GM23338 (cell line): ENCODE data around the gene MAP4K5.

ENCODE experiments used
- CREB1 ChIP-seq: fragments of 250-450 bp; sonication (Bioruptor Pico); IDR thresholded peaks from 2 replicates; pipeline ENCODE4 v1.5.0; 2020; ENCODE audit warnings: low read depth, mild to moderate bottlenecking, moderate library complexity
- EZH2 ChIP-seq: fragments of 200-600 bp; sonication (generic); IDR thresholded peaks from one replicate; pipeline ENCODE4 v1.8.0; 2017; ENCODE audit warnings: antibody characterized with exemption, mild to moderate bottlenecking, low read depth; ENCODE audit not compliant: unreplicated experiment
- EZH2phosphoT487 ChIP-seq: fragments of 200-600 bp; sonication (generic); IDR thresholded peaks from one replicate; pipeline ENCODE4 v1.8.1; 2018; ENCODE audit warnings: antibody characterized with exemption; ENCODE audit not compliant: unreplicated experiment
- JUNB ChIP-seq: IDR thresholded peaks from one replicate; pipeline ENCODE4 v1.6.1; 2016; ENCODE audit warnings: antibody characterized with exemption; ENCODE audit not compliant: unreplicated experiment
- NANOG ChIP-seq: IDR thresholded peaks from 2 replicates; pipeline ENCODE4 v1.6.1; 2016; ENCODE audit warnings: antibody characterized with exemption, borderline replicate concordance
- POLR2AphosphoS5 ChIP-seq: IDR thresholded peaks from 2 replicates; pipeline ENCODE4 v1.6.1; 2016; ENCODE audit warnings: antibody characterized with exemption, low read depth
- REST ChIP-seq: IDR thresholded peaks from one replicate; pipeline ENCODE4 v1.6.1; 2018; ENCODE audit warnings: antibody characterized with exemption; ENCODE audit not compliant: unreplicated experiment
- STAT1 ChIP-seq: IDR thresholded peaks from one replicate; pipeline ENCODE4 v1.6.1; 2016; ENCODE audit warnings: antibody characterized with exemption; ENCODE audit not compliant: unreplicated experiment
- ZNF114 ChIP-seq: fragments of 250-450 bp; sonication (Bioruptor Pico); IDR thresholded peaks from 2 replicates; pipeline ENCODE4 v1.5.0; 2020; ENCODE audit warnings: mild to moderate bottlenecking, moderate library complexity
- ZNF331 ChIP-seq: fragments of 250-450 bp; sonication (Bioruptor Pico); IDR thresholded peaks from 2 replicates; pipeline ENCODE4 v1.5.0; 2020; ENCODE audit warnings: low read depth, mild to moderate bottlenecking, moderate library complexity
- TF ChIP-seq, protein P1 (sequence below), 2 experiments: fragments of 200-600 bp in 1 of 2; sonication (generic) in 1 of 2; conservative IDR thresholded peaks; 2 replicates each; pipeline versions ENCODE4 v1.5.1 to v1.6.1; 2016 to 2017; ENCODE audit warnings: antibody characterized with exemption in 2 of 2, low read depth in 2 of 2, mild to moderate bottlenecking in 2 of 2, moderate library complexity in 1 of 2
- TF ChIP-seq, protein P2 (sequence below): IDR thresholded peaks from 2 replicates; pipeline ENCODE4 v1.6.1; 2016; ENCODE audit warnings: antibody characterized with exemption
- TF ChIP-seq, protein P3 (sequence below): fragments of 250-450 bp; sonication (Bioruptor Pico); IDR thresholded peaks from 2 replicates; pipeline ENCODE4 v1.5.0; 2020; ENCODE audit warnings: mild to moderate bottlenecking, moderate library complexity

GRCh38 chr14:50410071-50410470 lies 122.3 kb downstream of the MAP4K5 start:
- TF ChIP-seq STAT1 (no peak), EZH2phosphoT487 (no peak), POLR2AphosphoS5 (no peak), EZH2 (no peak), REST (no peak), NANOG (no peak), CREB1 (no peak), ZNF114 (CRISPR knock-in tag) (no peak), JUNB (no peak), ZNF331 (CRISPR knock-in tag) (no peak)
- TF ChIP-seq, protein P1, sequence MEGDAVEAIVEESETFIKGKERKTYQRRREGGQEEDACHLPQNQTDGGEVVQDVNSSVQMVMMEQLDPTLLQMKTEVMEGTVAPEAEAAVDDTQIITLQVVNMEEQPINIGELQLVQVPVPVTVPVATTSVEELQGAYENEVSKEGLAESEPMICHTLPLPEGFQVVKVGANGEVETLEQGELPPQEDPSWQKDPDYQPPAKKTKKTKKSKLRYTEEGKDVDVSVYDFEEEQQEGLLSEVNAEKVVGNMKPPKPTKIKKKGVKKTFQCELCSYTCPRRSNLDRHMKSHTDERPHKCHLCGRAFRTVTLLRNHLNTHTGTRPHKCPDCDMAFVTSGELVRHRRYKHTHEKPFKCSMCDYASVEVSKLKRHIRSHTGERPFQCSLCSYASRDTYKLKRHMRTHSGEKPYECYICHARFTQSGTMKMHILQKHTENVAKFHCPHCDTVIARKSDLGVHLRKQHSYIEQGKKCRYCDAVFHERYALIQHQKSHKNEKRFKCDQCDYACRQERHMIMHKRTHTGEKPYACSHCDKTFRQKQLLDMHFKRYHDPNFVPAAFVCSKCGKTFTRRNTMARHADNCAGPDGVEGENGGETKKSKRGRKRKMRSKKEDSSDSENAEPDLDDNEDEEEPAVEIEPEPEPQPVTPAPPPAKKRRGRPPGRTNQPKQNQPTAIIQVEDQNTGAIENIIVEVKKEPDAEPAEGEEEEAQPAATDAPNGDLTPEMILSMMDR (conservative IDR thresholded peaks at IDR 0.05; ENCODE audit: low read depth in 2 of 2): no peak
- TF ChIP-seq, protein P2, sequence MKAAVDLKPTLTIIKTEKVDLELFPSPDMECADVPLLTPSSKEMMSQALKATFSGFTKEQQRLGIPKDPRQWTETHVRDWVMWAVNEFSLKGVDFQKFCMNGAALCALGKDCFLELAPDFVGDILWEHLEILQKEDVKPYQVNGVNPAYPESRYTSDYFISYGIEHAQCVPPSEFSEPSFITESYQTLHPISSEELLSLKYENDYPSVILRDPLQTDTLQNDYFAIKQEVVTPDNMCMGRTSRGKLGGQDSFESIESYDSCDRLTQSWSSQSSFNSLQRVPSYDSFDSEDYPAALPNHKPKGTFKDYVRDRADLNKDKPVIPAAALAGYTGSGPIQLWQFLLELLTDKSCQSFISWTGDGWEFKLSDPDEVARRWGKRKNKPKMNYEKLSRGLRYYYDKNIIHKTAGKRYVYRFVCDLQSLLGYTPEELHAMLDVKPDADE: no peak
- TF ChIP-seq, protein P3, sequence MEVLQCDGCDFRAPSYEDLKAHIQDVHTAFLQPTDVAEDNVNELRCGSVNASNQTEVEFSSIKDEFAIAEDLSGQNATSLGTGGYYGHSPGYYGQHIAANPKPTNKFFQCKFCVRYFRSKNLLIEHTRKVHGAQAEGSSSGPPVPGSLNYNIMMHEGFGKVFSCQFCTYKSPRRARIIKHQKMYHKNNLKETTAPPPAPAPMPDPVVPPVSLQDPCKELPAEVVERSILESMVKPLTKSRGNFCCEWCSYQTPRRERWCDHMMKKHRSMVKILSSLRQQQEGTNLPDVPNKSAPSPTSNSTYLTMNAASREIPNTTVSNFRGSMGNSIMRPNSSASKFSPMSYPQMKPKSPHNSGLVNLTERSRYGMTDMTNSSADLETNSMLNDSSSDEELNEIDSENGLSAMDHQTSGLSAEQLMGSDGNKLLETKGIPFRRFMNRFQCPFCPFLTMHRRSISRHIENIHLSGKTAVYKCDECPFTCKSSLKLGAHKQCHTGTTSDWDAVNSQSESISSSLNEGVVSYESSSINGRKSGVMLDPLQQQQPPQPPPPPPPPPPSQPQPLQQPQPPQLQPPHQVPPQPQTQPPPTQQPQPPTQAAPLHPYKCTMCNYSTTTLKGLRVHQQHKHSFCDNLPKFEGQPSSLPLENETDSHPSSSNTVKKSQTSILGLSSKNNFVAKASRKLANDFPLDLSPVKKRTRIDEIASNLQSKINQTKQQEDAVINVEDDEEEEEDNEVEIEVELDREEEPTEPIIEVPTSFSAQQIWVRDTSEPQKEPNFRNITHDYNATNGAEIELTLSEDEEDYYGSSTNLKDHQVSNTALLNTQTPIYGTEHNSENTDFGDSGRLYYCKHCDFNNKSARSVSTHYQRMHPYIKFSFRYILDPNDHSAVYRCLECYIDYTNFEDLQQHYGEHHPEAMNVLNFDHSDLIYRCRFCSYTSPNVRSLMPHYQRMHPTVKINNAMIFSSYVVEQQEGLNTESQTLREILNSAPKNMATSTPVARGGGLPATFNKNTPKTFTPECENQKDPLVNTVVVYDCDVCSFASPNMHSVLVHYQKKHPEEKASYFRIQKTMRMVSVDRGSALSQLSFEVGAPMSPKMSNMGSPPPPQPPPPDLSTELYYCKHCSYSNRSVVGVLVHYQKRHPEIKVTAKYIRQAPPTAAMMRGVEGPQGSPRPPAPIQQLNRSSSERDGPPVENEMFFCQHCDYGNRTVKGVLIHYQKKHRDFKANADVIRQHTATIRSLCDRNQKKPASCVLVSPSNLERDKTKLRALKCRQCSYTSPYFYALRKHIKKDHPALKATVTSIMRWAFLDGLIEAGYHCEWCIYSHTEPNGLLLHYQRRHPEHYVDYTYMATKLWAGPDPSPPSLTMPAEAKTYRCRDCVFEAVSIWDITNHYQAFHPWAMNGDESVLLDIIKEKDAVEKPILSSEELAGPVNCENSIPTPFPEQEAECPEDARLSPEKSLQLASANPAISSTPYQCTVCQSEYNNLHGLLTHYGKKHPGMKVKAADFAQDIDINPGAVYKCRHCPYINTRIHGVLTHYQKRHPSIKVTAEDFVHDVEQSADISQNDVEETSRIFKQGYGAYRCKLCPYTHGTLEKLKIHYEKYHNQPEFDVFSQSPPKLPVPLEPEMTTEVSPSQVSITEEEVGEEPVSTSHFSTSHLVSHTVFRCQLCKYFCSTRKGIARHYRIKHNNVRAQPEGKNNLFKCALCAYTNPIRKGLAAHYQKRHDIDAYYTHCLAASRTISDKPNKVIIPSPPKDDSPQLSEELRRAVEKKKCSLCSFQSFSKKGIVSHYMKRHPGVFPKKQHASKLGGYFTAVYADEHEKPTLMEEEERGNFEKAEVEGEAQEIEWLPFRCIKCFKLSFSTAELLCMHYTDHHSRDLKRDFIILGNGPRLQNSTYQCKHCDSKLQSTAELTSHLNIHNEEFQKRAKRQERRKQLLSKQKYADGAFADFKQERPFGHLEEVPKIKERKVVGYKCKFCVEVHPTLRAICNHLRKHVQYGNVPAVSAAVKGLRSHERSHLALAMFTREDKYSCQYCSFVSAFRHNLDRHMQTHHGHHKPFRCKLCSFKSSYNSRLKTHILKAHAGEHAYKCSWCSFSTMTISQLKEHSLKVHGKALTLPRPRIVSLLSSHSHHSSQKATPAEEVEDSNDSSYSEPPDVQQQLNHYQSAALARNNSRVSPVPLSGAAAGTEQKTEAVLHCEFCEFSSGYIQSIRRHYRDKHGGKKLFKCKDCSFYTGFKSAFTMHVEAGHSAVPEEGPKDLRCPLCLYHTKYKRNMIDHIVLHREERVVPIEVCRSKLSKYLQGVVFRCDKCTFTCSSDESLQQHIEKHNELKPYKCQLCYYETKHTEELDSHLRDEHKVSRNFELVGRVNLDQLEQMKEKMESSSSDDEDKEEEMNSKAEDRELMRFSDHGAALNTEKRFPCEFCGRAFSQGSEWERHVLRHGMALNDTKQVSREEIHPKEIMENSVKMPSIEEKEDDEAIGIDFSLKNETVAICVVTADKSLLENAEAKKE: no peak
